Measurements from ENCODE around the gene MTRFR.
A peak's percentile ranks its signal among the peaks of the same experiment; 100 is the strongest.

Gene MTRFR

DNA sequence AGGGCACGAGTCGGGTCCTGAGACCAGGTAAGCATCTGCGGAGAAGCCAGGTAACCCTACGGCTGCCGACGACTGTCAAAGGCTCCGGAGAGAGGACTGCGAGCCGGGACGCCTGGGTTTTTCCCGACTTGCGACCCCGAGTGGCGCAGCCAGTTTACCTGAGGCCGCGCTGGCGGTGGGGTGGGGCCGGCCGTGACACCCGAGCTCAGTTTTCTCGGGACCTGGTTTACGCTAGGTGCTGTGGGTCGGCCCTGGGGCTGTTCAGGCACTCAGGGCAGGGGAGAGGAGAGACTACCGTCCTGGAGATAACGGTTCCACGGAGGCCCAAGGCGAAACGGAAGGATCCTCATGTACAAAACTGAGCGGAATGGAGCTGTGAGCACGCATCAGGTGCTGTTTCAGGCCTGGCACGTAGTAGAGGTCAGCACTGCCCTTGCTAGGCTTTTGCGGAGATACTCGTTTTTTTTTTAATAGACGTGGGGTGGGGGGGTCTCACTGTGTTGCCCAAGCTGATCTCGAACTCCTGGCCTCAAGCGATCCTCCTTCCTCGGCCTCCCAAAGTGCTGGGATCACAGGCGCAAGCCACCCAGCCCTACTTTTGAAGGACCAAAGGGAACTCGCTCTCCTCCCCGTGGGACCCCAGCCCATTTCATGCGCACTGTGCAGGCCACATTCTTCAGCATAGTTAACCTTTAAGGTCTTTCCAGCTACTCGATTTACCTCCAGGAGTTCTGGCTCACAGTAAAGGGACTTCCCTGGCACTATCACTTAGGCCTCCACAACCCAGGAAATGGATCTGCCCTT is 471 bp downstream of the MTRFR start:
- no peak for DNase-seq
- peaks cover 38% of the 10 kb centered on the region for H3K36me3 Mint-ChIP-seq (ENCODE audit: low read depth)

DNA sequence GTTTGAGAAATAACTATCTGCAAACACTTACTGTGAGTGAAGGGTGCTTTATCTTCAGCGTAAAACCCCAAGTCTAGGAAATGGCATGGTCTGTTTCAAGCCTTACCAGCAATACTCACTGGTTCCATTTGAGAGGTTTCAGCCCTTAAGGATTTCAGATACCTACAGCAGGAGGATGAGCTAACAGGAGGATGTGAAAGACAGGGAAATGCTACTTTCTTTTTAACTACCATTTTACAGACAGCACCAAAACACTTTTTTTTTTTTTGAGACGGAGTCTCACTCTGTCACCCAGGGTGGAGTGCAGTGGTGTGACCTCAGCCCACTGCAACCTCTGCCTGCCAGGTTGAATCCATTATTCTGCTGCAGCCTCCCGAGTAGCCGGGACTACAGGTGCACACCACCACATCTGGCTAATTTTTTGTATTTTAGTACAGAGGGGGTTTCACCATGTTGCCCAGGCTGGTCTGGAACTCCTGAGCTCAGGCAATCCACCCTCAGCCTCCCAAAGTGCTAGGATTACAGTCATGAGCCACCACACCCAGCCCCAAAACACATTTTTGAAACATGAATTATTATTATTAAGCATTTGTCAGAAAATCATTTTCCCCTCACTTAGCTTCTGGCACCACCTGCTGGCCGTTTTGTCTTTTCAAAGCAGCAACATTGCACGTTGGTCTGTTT is 4.6 kb downstream of the MTRFR start:
- peaks cover 36% of the 10 kb centered on the region for H3K4me1 Mint-ChIP-seq
- TF ChIP-seq, protein P1, sequence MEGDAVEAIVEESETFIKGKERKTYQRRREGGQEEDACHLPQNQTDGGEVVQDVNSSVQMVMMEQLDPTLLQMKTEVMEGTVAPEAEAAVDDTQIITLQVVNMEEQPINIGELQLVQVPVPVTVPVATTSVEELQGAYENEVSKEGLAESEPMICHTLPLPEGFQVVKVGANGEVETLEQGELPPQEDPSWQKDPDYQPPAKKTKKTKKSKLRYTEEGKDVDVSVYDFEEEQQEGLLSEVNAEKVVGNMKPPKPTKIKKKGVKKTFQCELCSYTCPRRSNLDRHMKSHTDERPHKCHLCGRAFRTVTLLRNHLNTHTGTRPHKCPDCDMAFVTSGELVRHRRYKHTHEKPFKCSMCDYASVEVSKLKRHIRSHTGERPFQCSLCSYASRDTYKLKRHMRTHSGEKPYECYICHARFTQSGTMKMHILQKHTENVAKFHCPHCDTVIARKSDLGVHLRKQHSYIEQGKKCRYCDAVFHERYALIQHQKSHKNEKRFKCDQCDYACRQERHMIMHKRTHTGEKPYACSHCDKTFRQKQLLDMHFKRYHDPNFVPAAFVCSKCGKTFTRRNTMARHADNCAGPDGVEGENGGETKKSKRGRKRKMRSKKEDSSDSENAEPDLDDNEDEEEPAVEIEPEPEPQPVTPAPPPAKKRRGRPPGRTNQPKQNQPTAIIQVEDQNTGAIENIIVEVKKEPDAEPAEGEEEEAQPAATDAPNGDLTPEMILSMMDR (IDR thresholded peaks at IDR 0.05) = peak; percentile 57
- H3K36me3 Mint-ChIP-seq (ENCODE audit: low read depth) = peaks cover 52% of the 10 kb centered on the region
- H3K9me3 Mint-ChIP-seq = no peaks in the 10 kb centered on the region
- H3K27me3 Mint-ChIP-seq (ENCODE audit: low read depth, poor library complexity) = peaks cover 3% of the 10 kb centered on the region
- H3K4me3 Mint-ChIP-seq = no peak overlapping the region
- peak; percentile 48 for DNase-seq
- H3K27ac Mint-ChIP-seq = no peak overlapping the region

More for the DNA sequence above, 471 bp downstream of the MTRFR start:
- Mint-ChIP-seq H3K4me3 (peak overlapping the region; percentile 97), H3K9me3 (no peaks in the 10 kb centered on the region), H3K27ac (peak overlapping the region; percentile 97), H3K4me1 (peaks cover 52% of the 10 kb centered on the region), H3K27me3 (ENCODE audit: low read depth, poor library complexity) (peaks cover 3% of the 10 kb centered on the region)
- TF ChIP-seq, protein P1 (IDR thresholded peaks at IDR 0.05) = no peak

DNA sequence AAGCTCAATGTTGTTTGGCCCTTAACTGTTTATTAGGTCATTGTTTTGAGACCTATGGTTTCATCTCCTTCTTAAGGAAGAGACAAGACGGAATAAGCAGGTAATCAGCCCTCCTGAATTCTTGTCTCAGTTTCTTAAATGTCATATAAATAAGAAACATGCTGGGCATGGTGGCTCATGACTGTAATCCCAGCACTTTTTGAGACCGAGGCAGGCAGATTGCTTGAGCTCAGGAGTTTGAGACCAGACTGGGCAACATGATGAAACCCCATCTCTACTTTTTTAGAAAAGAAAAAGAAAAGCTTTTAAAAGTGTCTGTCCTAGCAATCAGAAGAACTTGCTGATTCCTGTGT is 5.1 kb downstream of the MTRFR start:
- peaks cover 3% of the 10 kb centered on the region for H3K27me3 Mint-ChIP-seq (ENCODE audit: low read depth, poor library complexity)
- H3K27ac Mint-ChIP-seq = no peak overlapping the region
- no peak overlapping the region for H3K4me3 Mint-ChIP-seq
- DNase-seq = no peak
- peaks cover 36% of the 10 kb centered on the region for H3K4me1 Mint-ChIP-seq
- H3K36me3 Mint-ChIP-seq (ENCODE audit: low read depth) = peaks cover 55% of the 10 kb centered on the region
- TF ChIP-seq, protein P1 (IDR thresholded peaks at IDR 0.05) = no peak
- no peaks in the 10 kb centered on the region for H3K9me3 Mint-ChIP-seq

- Mint-ChIP-seq H3K36me3 (ENCODE audit: low read depth) (peaks cover 60% of the 10 kb centered on the region), H3K4me1 (peaks cover 29% of the 10 kb centered on the region)
These were observed 5.7 kb downstream of the MTRFR start for GRCh38 chr12:123238961-123239360.

DNA sequence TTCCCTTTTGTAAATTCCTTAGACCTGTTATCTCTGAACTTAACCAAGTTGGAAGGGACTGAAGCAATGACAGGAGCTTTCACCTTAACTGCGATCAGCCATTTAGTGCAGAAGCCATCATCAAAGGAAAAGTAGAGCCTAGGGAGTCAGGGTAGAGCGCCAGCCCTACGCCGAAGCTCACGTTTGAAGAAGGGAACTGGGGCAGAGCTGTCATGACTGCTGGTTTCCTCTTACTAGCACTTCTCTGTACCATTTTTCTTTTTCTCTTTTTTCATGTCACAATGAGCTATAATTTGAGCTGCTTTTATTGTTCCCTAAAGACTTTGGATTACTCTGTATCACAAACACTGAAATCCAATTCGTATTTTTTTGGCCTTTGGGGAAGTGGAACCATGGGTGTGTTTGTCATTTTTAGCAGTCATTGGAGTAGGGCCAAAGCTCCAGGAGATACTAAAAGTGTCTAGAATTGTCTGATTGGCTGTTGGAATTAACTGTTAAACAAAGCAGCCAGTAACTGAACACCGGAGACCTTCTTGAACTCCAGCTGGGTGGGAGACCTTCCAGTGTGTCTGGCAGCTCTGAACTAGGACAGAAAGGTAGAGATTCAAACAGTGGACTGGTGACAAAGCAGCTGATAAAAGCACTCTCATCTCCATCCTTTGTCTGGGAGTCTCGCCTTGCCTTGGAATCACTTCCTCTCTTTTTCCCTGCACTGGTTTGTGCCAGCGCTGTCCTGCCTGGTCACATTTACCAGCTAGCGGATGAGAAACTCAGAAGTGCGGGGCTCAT is 9.1 kb downstream of the MTRFR start:
- H3K4me3 Mint-ChIP-seq = peak overlapping the region; percentile 31
- peak overlapping the region; percentile 74 for H3K27ac Mint-ChIP-seq
- no peak for DNase-seq
- no peaks in the 10 kb centered on the region for H3K27me3 Mint-ChIP-seq (ENCODE audit: low read depth, poor library complexity)
- TF ChIP-seq, protein P1 (IDR thresholded peaks at IDR 0.05) = no peak
- H3K4me1 Mint-ChIP-seq = peaks cover 20% of the 10 kb centered on the region
- peaks cover 68% of the 10 kb centered on the region for H3K36me3 Mint-ChIP-seq (ENCODE audit: low read depth)
- peaks cover 24% of the 10 kb centered on the region for H3K9me3 Mint-ChIP-seq

More at GRCh38 chr12:123238961-123239360, 5.7 kb downstream of the MTRFR start:
- H3K9me3 Mint-ChIP-seq = no peaks in the 10 kb centered on the region
- no peak overlapping the region for H3K27ac Mint-ChIP-seq
- no peak overlapping the region for H3K4me3 Mint-ChIP-seq
- DNase-seq = no peak
- TF ChIP-seq, protein P1 (IDR thresholded peaks at IDR 0.05) = no peak
- H3K27me3 Mint-ChIP-seq (ENCODE audit: low read depth, poor library complexity) = peaks cover 3% of the 10 kb centered on the region

All from nephron progenitor cell (in vitro differentiated cells).